Measurements from ENCODE around the gene GNPTG. TPM values are rescaled to one million over a fixed set of nuclear protein-coding genes. Genes with fewer than 3 reads are reported as not detected.

The GNPTG gene
- total and polyA plus RNA-seq, 2 of the 13 experiments (the other 11 are each of a cell fraction or from before 2014, with no cell fraction given) = 22.7 to 71.1 TPM

- TF ChIP-seq RNF2 (conservative IDR thresholded peaks at IDR 0.05; ENCODE audit: low read depth) (0 out of 2 replicates have a peak, but pooled peaks have one; percentile 20), ERF (CRISPR knock-in tag; IDR thresholded peaks at IDR 0.05) (no peak; the same call in 1 of the 2 replicates), MED13 (CRISPR knock-in tag; IDR thresholded peaks at IDR 0.05) (no peak), ZMYM3 (CRISPR knock-in tag; IDR thresholded peaks at IDR 0.05) (no peak), HOXA7 (CRISPR knock-in tag; IDR thresholded peaks at IDR 0.05) (no peak), MATR3 (CRISPR knock-in tag; IDR thresholded peaks at IDR 0.05) (no peak)
- TF ChIP-seq, protein P1, sequence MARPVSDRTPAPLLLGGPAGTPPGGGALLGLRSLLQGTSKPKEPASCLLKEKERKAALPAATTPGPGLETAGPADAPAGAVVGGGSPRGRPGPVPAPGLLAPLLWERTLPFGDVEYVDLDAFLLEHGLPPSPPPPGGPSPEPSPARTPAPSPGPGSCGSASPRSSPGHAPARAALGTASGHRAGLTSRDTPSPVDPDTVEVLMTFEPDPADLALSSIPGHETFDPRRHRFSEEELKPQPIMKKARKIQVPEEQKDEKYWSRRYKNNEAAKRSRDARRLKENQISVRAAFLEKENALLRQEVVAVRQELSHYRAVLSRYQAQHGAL (CRISPR knock-in tag; IDR thresholded peaks at IDR 0.05; ENCODE audit: not compliant biosample characterization) = peak; percentile 4
- TF ChIP-seq, protein P2, sequence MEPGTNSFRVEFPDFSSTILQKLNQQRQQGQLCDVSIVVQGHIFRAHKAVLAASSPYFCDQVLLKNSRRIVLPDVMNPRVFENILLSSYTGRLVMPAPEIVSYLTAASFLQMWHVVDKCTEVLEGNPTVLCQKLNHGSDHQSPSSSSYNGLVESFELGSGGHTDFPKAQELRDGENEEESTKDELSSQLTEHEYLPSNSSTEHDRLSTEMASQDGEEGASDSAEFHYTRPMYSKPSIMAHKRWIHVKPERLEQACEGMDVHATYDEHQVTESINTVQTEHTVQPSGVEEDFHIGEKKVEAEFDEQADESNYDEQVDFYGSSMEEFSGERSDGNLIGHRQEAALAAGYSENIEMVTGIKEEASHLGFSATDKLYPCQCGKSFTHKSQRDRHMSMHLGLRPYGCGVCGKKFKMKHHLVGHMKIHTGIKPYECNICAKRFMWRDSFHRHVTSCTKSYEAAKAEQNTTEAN (CRISPR knock-in tag; conservative IDR thresholded peaks at IDR 0.05) = no peak
These were observed 19.8 kb upstream of the GNPTG start (continued) for GRCh38 chr16:1331712-1332617.

- no peak for FAIRE-seq
- Histone ChIP-seq H3K4me1 (ENCODE audit: insufficient read depth, low read length) (peaks cover 31% of the 10 kb centered on the region), H3K4me2 (ENCODE audit: low read depth, low read length) (peak overlapping the region; percentile 99), H3K9ac (ENCODE audit: insufficient read depth, low read depth, low read length) (peak overlapping the region; percentile 91; the same call in 1 of the 2 replicates), H4K20me1 (ENCODE audit: insufficient read depth, low read length) (0 out of 2 replicates have a peak, but pooled peaks cover 3% of the 10 kb centered on the region), H3K9me3 (ENCODE audit: low read length) (no peaks in the 10 kb centered on the region), H3K27ac (ENCODE audit: extremely low read length, insufficient read depth, low read length) (peak overlapping the region; percentile 82), H3K36me3 (replicated peaks in 1 of 2; ENCODE audit: control insufficient read depth in 1 of 2, insufficient read depth in 2 of 2, low read length in 2 of 2) (no peaks in the 10 kb centered on the region), H2AFZ (ENCODE audit: low read length) (no peak overlapping the region), H3K27me3 (ENCODE audit: control insufficient read depth in 1 of 2, insufficient read depth in 2 of 2, low read length in 2 of 2) (peaks cover 15 to 46% of the 10 kb centered on the region in 2 experiments), H3K79me2 (ENCODE audit: insufficient read depth, low read length) (no peaks in the 10 kb centered on the region), H3K4me3 (replicated peaks in 1 of 3; ENCODE audit: insufficient read depth in 1 of 3, low read depth in 2 of 3, low read length in 3 of 3) (peak overlapping the region; percentile 38 to 79 (median 61))
- in situ Hi-C loops (cut with HindIII; ENCODE audit: extremely low pct_ligation_motif_present, low pct_unique_long_range_greater_than_20kb) (no loop called here), intact Hi-C loops (cut with micrococcal nuclease; ENCODE audit: unreplicated experiment) (no loop called here)
- POLR2A ChIA-PET = interaction anchor here (0.7 to 3.6 kb wide), 3 partner anchors 8 to 24 kb away, joined by 3 to 25 read pairs (median 3); partner anchors contain the start of gene UBE2I
- no peak for ATAC-seq
- no peak for DNase-seq (ENCODE audit: low spot score)
- CTCF ChIA-PET (ENCODE audit: low intra/inter-chr PET ratio, low total read pairs) = no interaction called here
- 14% methylated on average over 19 of the region's 26 CpGs for WGBS (ENCODE audit: low lambda C conversion rate)
- no TSS peak for BruUV-seq (replicated peaks)
- TF ChIP-seq JUND (CRISPR knock-in tag; IDR thresholded peaks at IDR 0.05) = no peak
- TF ChIP-seq, protein P3, sequence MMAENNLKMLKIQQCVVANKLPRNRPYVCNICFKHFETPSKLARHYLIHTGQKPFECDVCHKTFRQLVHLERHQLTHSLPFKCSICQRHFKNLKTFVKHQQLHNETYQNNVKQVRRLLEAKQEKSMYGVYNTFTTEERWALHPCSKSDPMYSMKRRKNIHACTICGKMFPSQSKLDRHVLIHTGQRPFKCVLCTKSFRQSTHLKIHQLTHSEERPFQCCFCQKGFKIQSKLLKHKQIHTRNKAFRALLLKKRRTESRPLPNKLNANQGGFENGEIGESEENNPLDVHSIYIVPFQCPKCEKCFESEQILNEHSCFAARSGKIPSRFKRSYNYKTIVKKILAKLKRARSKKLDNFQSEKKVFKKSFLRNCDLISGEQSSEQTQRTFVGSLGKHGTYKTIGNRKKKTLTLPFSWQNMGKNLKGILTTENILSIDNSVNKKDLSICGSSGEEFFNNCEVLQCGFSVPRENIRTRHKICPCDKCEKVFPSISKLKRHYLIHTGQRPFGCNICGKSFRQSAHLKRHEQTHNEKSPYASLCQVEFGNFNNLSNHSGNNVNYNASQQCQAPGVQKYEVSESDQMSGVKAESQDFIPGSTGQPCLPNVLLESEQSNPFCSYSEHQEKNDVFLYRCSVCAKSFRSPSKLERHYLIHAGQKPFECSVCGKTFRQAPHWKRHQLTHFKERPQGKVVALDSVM (CRISPR knock-in tag; IDR thresholded peaks at IDR 0.05) = peak; percentile 41
- TF ChIP-seq ZNF263 (CRISPR knock-in tag; IDR thresholded peaks at IDR 0.05) = peak; percentile 83
- no peak for TF ChIP-seq GTF2F1 (IDR thresholded peaks at IDR 0.05; ENCODE audit: low read length)
- TF ChIP-seq REL (CRISPR knock-in tag; conservative IDR thresholded peaks at IDR 0.05) = 0 out of 2 replicates have a peak, but pooled peaks have one; percentile 43
- no peak for TF ChIP-seq ONECUT2 (CRISPR knock-in tag; IDR thresholded peaks at IDR 0.05)
These were observed 19.0 kb upstream of the GNPTG start for GRCh38 chr16:1332618-1333148.
